ENCODE measurements around the gene BMPER.
A peak's percentile ranks its signal among the peaks of the same experiment; 100 is the strongest.

GRCh38 chr7:33882040-33882837, 23.1 kb upstream of the BMPER start:
- TF ChIP-seq POLR2AphosphoS5 (IDR thresholded peaks at IDR 0.05; ENCODE audit: insufficient read depth in 1 of 2, low read depth in 1 of 2), result peak; percentile 25 to 35
- TF ChIP-seq CTCF (IDR thresholded peaks at IDR 0.05), result no peak

All from vagina (tissue), 2 donors.